Right lobe of liver (tissue), 4 donors: ENCODE results near the gene ARID5B.

Experiments used
- CTCF ChIP-seq, 4 donors: fragments of 200-600 bp in 3 of 4; fragments of 450-650 bp in 1 of 4; IDR thresholded peaks; one replicate each; pipeline versions ENCODE4 v1.5.1 to v1.8.0; 2016 to 2022; ENCODE audit warnings: antibody characterized with exemption in 4 of 4, mild to moderate bottlenecking in 2 of 4
- POLR2A ChIP-seq: fragments of 450-650 bp; IDR thresholded peaks from one replicate; pipeline ENCODE4 v1.6.1; 2017; ENCODE audit warnings: antibody characterized with exemption, mild to moderate bottlenecking
- donor health status: DM: no; HTN: no; CAD: no.
- donor health status: DM: no; HTN: no; CAD: no.
- donor health status: DM: no; HTN: yes; CAD: no.

- TF ChIP-seq CTCF (IDR thresholded peaks at IDR 0.05) (no peak), POLR2A (no peak)
Observed at GRCh38 chr10:62072901-62073300, 171.4 kb downstream of the ARID5B start.
